Chondrocyte (in vitro differentiated cells): ENCODE data around the gene IGF1R. TPM values are rescaled to one million over a fixed set of nuclear protein-coding genes. Genes with fewer than 3 reads are reported as not detected.

ENCODE experiments used
- DNase-seq: peaks from one replicate; pipeline ENCODE4 v3.0.0; 2021; ENCODE audit warnings: mixed read lengths, low spot score
- H3K27ac Mint-ChIP-seq: one replicate; pipeline ENCODE4 v1.8.0; 2021; ENCODE audit warnings: mild to moderate bottlenecking, moderate library complexity, mixed read lengths; ENCODE audit not compliant: unreplicated experiment
- H3K27me3 Mint-ChIP-seq: 2 replicates; pipeline ENCODE4 v1.8.0; 2021; ENCODE audit warnings: low read depth, mixed read lengths
- H3K36me3 Mint-ChIP-seq: 2 replicates; pipeline ENCODE4 v1.8.0; 2021; ENCODE audit warnings: low read depth, mixed read lengths
- H3K4me1 Mint-ChIP-seq: 2 replicates; pipeline ENCODE4 v1.8.0; 2021; ENCODE audit warnings: low read depth, mild to moderate bottlenecking, mixed read lengths
- H3K4me3 Mint-ChIP-seq: one replicate; pipeline ENCODE4 v1.8.0; 2021; ENCODE audit warnings: mild to moderate bottlenecking, moderate library complexity, mixed read lengths; ENCODE audit not compliant: unreplicated experiment
- H3K9me3 Mint-ChIP-seq: 2 replicates; pipeline ENCODE4 v1.8.0; 2021; ENCODE audit warnings: low read depth, mixed read lengths
- CTCF ChIP-seq: fragments of 200-600 bp; sonication (generic); IDR thresholded peaks from 2 replicates; pipeline ENCODE4 v1.5.0; 2021; ENCODE audit warnings: antibody characterized with exemption, mild to moderate bottlenecking, moderate library complexity
- total RNA-seq: library from RNA; stranded (reverse); gene quantifications from 3 replicates; pipeline ENCODE4 v1.2.1, GENCODE V29; 2021

The IGF1R gene
- total RNA-seq, 1 donor from 2014 or later = 119 TPM

- no peak for TF ChIP-seq CTCF
- H3K27ac Mint-ChIP-seq = no peak overlapping the region
- H3K36me3 Mint-ChIP-seq = peaks cover 3% of the 10 kb centered on the region
- no peak for DNase-seq
- H3K4me3 Mint-ChIP-seq = no peak overlapping the region
- H3K27me3 Mint-ChIP-seq = no peaks in the 10 kb centered on the region
- peaks cover 48% of the 10 kb centered on the region for H3K4me1 Mint-ChIP-seq
- no peaks in the 10 kb centered on the region for H3K9me3 Mint-ChIP-seq
Measured at GRCh38 chr15:98840053-98840452, 191.7 kb downstream of the IGF1R start.

DNA sequence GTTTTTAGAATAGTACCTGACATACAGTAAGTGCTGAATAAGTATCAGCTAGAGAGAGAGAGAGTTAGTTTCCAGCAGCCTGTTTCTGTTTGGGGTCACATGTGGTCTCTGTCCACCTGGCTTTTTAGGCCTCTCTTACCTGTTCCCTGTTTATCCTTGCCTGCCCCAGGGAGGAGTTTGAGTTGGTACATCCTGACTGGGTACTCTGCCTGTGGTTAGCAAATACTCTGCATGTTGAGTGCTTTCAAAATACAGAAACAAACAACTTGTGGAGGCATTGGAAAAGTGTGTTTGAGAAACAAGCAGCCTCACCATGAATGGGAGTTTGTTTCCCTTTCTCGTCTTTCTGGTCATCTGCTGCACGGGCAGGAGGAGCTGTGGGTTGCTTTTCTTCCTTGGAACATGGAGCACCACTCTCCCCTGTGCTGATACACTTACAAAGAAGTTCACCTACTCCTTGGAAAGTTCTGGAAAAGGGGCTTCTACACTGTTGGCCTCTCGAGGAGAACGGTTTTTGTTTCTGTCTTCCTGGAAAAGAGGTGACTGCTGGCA, 193.2 kb downstream of the IGF1R start:
- Mint-ChIP-seq H3K9me3 (no peaks in the 10 kb centered on the region), H3K4me1 (peaks cover 53% of the 10 kb centered on the region), H3K27me3 (no peaks in the 10 kb centered on the region), H3K36me3 (peaks cover 3% of the 10 kb centered on the region), H3K4me3 (no peak overlapping the region), H3K27ac (no peak overlapping the region)
- DNase-seq = no peak
- no peak for TF ChIP-seq CTCF

DNA sequence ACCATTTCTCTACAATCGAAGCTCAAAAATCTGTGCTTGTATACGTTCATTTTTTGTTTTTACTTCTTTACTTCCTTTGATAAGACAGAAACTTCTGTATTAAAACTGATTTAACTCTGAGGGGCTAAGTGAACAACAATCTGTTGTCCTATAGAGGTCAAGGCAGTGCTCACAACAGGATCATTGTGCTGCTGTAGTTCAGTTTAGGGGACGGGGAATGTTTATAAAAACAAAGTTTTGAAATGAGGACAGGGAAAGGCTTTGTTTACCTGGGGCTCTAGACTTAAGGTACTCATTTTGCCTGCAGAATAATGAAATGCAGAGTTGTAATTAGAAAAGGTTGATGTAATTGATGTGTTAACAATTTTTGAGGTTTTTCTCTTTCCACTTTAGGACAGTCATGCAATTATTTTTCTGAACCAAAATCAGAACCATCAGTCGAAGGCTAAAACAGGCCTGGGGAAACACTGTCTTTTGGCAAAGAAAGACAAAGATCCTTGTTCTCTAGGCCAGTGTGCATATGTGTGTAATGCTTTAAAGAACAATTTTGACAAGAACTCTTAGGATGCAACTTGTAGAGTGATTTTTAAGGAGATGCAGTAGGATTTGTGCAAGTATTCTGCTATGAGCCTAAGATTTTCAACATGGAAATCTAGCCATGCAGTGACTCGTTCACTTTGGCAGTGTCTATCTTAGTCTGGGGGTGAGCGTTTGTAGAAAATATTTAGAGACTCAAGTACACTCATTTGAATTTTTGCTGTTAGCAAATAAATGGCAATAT, 194.0 kb downstream of the IGF1R start:
- Mint-ChIP-seq H3K27ac (peak overlapping the region; percentile 19), H3K9me3 (no peaks in the 10 kb centered on the region), H3K36me3 (peaks cover 3% of the 10 kb centered on the region), H3K27me3 (no peaks in the 10 kb centered on the region), H3K4me3 (no peak overlapping the region), H3K4me1 (peaks cover 53% of the 10 kb centered on the region)
- TF ChIP-seq CTCF = no peak
- no peak for DNase-seq

- no peak for DNase-seq
- Mint-ChIP-seq H3K9me3 (no peaks in the 10 kb centered on the region), H3K36me3 (peaks cover 3% of the 10 kb centered on the region), H3K27me3 (no peaks in the 10 kb centered on the region), H3K27ac (no peak overlapping the region), H3K4me3 (no peak overlapping the region), H3K4me1 (peaks cover 53% of the 10 kb centered on the region)
- no peak for TF ChIP-seq CTCF
Measured at GRCh38 chr15:98842973-98843285, 194.6 kb downstream of the IGF1R start.

GRCh38 chr15:98843844-98844243, 195.5 kb downstream of the IGF1R start:
- TF ChIP-seq CTCF = no peak
- no peak overlapping the region for H3K4me3 Mint-ChIP-seq
- H3K27ac Mint-ChIP-seq = no peak overlapping the region

More at GRCh38 chr15:98843844-98844243, 195.5 kb downstream of the IGF1R start:
- peaks cover 53% of the 10 kb centered on the region for H3K4me1 Mint-ChIP-seq
- H3K9me3 Mint-ChIP-seq = no peaks in the 10 kb centered on the region
- H3K27me3 Mint-ChIP-seq = no peaks in the 10 kb centered on the region
- no peak for DNase-seq
- peaks cover 3% of the 10 kb centered on the region for H3K36me3 Mint-ChIP-seq
